Posterior vena cava (tissue), 2 donors: ENCODE measurements around the gene CCBE1. TPM values are rescaled to one million over a fixed set of nuclear protein-coding genes. Genes with fewer than 3 reads are reported as not detected.

ENCODE experiments used
- DNase-seq: peaks from one replicate; pipeline ENCODE4 v3.0.0-alpha.2; 2020; ENCODE audit warnings: low spot score
- intact Hi-C, 2 donors: fragments of 100-400 bp; cut with DNase I; formaldehyde crosslinking; loops; one replicate each; pipeline versions ENCODE4 v1.14.1 to v1.14.2; 2022 to 2023
- total RNA-seq, 2 donors: library from RNA; stranded (reverse); fragmentation: NEBNext Ultra II Directional; extraction: Animal tissue kit (Norgen Biotek cat#: 25700); gene quantifications; one replicate each; pipeline ENCODE4 v1.2.1, GENCODE V29; 2021
- donor health status: DM: yes; HTN: yes; CAD: no.
- donor health status: DM: yes; HTN: yes; CAD: no.

The CCBE1 gene
- total RNA-seq, 2 donors from 2014 or later: 2.1 to 3.0 TPM

- intact Hi-C loops: no loop called here
- no peak for DNase-seq
Measured at GRCh38 chr18:59484561-59485328, 212.5 kb downstream of the CCBE1 start.

DNA sequence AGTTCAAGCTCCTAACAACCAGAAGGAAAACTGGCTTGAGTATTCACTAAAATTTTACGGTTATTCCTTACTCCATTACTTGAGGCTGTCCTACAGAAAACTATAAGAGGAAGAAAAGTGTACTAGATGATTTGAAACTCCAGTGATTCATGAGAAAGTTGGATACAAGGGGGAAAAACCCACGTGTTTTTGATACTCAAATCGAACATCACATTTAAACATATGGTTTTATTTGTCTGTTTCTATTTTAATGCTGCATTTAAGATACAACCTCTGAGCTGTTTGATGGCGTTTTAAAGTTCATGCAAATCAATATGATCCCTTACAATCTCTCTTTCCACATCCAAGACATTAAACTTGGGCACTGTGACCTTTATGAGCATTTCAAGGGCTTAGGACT lies 213.1 kb downstream of the CCBE1 start:
- intact Hi-C loops: no loop called here
- no peak for DNase-seq

DNA sequence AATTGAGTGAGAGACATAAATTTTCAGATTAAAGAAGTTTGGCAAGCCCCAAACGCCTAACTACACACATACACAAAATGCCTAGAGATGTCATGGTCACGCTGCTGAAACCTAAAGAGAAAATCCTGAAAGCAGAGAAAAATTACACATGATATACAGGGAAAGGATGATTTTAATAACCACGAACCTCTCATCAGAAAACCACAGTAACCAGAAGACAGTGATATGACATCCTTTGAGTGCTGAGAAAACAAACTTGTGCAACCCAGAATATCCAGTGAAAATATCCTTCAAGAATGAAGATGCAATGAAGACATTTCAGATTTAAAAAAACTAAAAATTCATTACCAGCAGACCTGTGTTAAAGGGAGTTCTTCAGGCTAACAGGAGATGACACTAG lies 215.8 kb downstream of the CCBE1 start:
- intact Hi-C loops: no loop called here
- DNase-seq: no peak

DNA sequence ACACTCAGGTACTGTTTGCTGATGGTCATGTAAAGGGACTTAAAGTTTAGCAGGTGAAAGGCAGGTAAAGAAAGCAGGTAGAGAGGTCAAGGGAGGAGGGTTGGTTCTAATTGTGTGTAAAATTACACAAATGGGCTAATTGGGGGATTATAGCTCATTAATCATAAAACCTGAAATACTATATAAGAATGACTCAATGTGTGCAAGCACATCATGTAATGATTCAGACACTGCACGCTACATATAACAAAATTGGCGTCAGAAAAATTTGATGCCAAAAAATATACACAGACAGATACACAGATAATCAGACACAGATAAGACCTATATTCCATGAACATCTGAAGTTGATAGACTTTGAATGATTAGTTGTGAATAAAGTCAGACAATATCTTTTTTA lies 217.4 kb downstream of the CCBE1 start:
- intact Hi-C loops: no loop called here
- DNase-seq: no peak

- intact Hi-C loops: no loop called here
- DNase-seq: no peak
Measured at GRCh38 chr18:59478591-59478990, 218.6 kb downstream of the CCBE1 start.

DNA sequence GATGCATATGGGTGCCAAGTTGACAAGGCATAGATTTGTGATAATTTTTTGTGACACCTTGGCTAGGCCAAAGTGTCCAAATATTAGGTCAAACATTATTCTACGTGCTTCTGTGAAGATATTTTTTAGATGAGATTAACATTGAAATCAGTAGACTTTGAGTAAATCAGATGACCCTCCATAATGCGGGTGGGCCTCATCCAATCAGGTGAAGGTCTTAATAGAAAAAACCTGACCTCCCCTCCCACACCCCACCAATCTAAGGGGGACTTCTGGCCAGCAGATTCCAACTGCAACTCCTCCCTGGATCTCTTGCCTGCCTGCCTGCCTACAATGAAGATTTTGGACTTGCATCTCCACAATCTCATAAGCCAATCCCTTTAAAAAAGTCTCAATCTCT lies 219.4 kb downstream of the CCBE1 start:
- intact Hi-C loops: no loop called here
- DNase-seq: no peak

GRCh38 chr18:59470561-59471121 lies 226.6 kb downstream of the CCBE1 start:
- DNase-seq: no peak
- intact Hi-C loops: no loop called here

DNA sequence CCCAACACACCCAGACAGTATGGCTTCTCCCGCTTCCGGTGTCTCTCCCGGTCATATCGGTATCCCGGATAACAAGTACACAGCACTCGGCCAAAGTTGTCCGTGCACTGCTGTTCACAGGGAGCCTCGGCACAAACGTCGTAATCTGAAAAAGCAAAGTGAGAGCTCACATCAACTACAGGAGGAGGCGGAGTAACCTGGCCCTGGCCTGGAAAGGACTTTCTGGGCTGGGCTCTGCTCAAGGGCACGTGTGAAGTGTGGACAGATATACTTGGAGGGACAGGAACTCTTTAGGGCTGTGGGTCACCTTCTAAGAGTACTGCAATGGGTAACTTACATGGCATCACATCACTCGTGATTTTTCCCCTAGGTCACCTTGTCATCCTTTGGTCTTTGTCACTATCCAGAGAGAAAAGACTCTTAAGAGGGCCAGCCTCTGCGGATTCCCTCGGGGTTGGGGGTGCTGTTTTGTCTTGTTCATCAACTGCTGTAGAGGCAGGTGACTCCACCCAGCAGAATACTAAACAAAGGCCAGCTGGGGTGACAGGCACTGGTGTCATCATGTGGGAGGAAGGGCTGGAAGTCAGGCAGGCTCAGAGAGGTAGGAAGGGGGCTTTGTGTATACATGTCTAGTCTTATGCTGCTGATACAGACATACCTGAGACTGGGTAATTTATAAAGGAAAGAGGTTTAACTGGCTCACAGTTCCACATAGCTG lies 227.6 kb downstream of the CCBE1 start:
- intact Hi-C loops: loop anchor here in 1 of 2 donors (10.0 kb wide), 1 partner anchor 225 kb away; the partner anchor contains the start of gene CCBE1
- no peak for DNase-seq

DNA sequence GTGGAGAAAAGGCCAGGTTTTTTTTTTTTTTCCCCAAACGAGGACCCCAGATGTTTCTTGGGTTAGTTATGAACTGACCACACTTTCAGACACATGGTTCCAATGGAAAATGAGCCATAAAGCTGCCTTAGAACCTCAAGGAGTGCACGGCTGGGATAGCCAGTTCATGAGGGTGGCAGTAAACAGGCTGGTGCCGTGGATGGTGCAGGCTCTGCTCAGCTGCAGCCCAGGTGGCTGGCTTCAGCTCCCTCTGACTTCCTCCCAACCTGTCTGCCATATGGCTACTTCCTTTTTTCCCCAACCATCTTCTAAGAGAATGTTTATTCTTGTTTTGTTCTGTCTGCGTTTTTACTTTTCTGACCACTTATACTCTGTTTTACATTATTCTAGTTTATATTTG lies 228.4 kb downstream of the CCBE1 start:
- intact Hi-C loops: loop anchor here in 1 of 2 donors (10.0 kb wide), 1 partner anchor 226 kb away; the partner anchor contains the start of gene CCBE1
- DNase-seq: no peak

DNA sequence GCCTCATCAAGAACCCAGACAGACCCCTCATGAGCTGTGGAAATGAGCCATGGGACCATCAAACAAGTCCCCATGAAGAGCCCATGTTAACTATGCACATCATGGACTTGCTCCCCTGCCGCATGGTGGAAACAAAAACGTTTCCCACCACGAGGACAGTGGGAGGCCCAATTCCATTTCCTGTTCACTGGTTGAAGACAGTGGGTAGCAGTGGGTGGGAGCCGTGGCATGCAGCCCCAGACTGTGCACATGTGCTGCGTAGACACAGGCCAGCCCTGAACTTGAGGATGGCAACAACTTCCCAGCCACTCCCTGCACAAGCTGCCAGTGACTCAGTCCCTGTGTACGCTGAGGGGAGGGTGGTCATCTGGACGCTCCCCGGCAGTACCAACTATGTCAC lies 229.7 kb downstream of the CCBE1 start:
- intact Hi-C loops: loop anchor here in 1 of 2 donors (10.0 kb wide), 1 partner anchor 227 kb away; the partner anchor contains the start of gene CCBE1

GRCh38 chr18:59466980-59467379 lies 230.2 kb downstream of the CCBE1 start:
- DNase-seq: no peak
- intact Hi-C loops: loop anchor here in 1 of 2 donors (10.0 kb wide), 1 partner anchor 228 kb away; the partner anchor contains the start of gene CCBE1

More for the DNA sequence above, 229.7 kb downstream of the CCBE1 start:
- DNase-seq: no peak

DNA sequence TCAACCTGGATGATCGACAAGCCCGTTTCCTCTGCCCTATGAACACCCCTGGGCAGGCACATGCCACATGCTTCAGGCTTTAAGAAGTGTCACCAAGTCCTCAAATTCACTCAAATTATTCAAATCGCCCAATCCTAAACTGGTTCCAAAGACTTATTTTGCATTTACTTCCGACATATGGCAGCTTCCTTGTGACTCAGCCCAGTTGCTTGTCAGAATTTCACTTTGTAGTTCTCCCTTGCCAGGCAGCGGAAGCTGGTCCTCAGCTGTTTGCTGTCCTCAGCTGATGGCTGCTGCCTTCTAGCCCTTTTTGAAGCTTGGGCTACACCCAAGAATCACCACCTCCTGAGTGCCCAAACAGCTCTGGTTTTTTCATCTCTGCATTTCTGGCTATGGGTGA lies 232.7 kb downstream of the CCBE1 start:
- no peak for DNase-seq
- intact Hi-C loops: loop anchor here in 1 of 2 donors (10.0 kb wide), 1 partner anchor 230 kb away; the partner anchor contains the start of gene CCBE1

GRCh38 chr18:59461171-59461570 lies 236.1 kb downstream of the CCBE1 start:
- no peak for DNase-seq
- intact Hi-C loops: loop anchor here in 1 of 2 donors (10.0 kb wide), 1 partner anchor 234 kb away; the partner anchor contains the start of gene CCBE1

GRCh38 chr18:59460072-59460420 lies 237.2 kb downstream of the CCBE1 start:
- no peak for DNase-seq
- intact Hi-C loops: loop anchor here in 1 of 2 donors (10.0 kb wide), 1 partner anchor 235 kb away; the partner anchor contains the start of gene CCBE1

GRCh38 chr18:59459369-59460071 lies 237.7 kb downstream of the CCBE1 start:
- intact Hi-C loops: loop anchor here in 1 of 2 donors (5.0 to 10.0 kb wide), 2 partner anchors 235 to 363 kb away; partner anchors contain the start of gene CCBE1
- DNase-seq: no peak

DNA sequence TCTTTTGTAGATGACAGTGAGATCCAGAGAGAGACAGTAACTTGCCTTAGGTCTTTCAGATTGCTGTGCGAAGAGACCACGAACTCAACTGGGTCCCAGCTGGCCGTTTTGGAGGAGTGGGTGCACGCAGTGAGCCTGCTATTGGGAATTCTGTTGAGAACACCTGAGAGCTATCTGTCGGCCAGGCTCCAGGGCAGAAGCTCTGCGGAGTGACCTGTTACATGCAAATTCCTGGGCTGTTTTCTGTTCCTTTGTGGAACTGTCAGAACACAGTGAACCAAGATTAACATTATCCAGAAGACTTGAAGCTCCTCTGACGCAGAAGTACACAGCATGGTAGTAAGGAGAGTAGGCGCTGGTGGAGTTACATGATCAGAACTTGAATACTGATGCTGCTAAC lies 238.6 kb downstream of the CCBE1 start:
- DNase-seq: no peak
- intact Hi-C loops: loop anchor here in 1 of 2 donors (5.0 kb wide), 1 partner anchor 364 kb away; no protein-coding TSS in a partner anchor

DNA sequence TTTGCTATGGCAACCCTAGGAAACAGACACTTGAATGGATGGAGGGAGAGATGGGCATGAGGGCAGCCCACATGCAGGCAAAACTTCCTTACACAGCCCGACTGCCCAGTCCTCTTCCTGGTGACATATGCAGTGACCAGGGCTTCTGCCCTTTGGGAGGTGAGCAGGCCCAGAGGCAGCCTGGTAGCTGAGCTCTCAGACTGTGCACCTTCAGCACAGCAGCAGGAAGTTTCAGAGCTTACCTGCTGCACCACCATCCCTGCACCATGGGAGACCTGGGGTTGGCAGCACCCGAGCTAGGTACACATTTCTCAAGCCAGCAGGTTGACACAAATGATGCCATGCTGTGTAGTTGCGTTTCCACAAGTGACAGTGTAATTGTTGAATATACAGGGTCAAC lies 240.6 kb downstream of the CCBE1 start:
- intact Hi-C loops: loop anchor here in 1 of 2 donors (5.0 kb wide), 1 partner anchor 366 kb away; no protein-coding TSS in a partner anchor

GRCh38 chr18:59455728-59456276 lies 241.4 kb downstream of the CCBE1 start:
- intact Hi-C loops: loop anchor here in 1 of 2 donors (5.0 kb wide), 1 partner anchor 366 kb away; no protein-coding TSS in a partner anchor
- no peak for DNase-seq

More for the DNA sequence above, 240.6 kb downstream of the CCBE1 start:
- no peak for DNase-seq
